ENCODE measurements around the gene TRIP10.

TRIP10 gene

DNA sequence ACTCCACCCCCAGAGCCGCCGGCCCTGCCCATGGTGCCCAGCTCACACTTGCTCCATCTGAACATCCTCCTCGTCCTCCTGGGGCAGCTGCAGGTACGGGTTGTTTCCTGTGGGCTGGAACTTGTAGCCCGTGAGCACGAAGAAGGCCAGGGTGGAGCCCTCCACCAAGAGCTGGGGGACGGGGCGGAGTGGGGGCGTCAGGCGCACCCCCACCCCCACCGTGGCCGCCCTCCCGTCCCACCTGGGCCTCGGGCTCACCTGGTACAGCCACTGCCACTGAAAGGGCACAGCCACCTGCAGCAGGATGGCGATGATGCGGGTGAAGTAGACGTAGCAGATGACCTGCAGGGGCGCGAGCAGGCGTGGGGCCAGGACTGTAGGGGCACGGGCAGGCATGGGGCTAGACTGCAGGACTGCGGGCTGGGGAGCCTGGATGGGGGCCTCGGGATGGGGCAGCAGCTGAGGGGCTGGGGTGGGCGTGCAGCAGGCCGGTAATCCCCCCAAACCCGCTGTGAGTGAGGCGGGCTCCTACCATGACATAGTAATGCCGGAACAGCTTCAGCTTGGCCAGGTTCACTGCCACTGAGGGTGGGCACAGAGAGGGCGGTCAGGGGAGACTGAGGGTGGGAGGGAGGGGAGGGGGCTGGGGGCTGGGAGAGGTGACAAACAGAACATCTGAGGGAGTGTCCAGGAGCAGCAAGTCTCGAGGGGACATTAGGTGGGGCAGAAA lies 8.4 kb upstream of the TRIP10 start:
- no peak for DNase-seq (ENCODE audit: low read depth)
- in situ Hi-C loops (cut with HindIII; ENCODE audit: low sequenced_read_pairs), result no loop called here
- TF ChIP-seq, protein P1, sequence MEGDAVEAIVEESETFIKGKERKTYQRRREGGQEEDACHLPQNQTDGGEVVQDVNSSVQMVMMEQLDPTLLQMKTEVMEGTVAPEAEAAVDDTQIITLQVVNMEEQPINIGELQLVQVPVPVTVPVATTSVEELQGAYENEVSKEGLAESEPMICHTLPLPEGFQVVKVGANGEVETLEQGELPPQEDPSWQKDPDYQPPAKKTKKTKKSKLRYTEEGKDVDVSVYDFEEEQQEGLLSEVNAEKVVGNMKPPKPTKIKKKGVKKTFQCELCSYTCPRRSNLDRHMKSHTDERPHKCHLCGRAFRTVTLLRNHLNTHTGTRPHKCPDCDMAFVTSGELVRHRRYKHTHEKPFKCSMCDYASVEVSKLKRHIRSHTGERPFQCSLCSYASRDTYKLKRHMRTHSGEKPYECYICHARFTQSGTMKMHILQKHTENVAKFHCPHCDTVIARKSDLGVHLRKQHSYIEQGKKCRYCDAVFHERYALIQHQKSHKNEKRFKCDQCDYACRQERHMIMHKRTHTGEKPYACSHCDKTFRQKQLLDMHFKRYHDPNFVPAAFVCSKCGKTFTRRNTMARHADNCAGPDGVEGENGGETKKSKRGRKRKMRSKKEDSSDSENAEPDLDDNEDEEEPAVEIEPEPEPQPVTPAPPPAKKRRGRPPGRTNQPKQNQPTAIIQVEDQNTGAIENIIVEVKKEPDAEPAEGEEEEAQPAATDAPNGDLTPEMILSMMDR (IDR thresholded peaks at IDR 0.05; ENCODE audit: low read depth, low read length, missing control alignments), result no peak
- H3K4me3 ChIP-seq (ENCODE audit: low read depth, low read length), result no peak overlapping the region

DNA sequence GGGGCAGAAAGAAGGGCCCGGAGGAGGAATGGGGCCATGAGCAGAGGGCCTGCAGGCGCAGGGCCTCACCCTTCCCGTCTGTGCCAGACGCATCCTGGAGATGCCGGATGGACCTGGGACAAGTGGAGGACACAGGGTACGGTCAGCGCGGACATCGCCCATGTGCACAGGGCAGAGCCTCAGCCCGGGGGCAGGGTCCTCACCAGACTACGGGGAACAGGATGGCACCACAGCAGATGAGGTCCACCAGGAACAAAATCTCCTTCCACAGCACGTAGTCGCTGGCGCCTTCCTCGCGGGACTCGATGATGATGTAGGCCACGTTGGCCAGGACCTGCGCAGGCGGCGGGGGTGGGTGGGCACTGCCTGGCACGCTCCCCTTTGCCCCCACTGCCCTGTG lies 7.7 kb upstream of the TRIP10 start:
- DNase-seq (ENCODE audit: low read depth), result no peak
- TF ChIP-seq, protein P1 (IDR thresholded peaks at IDR 0.05; ENCODE audit: low read depth, low read length, missing control alignments), result no peak
- in situ Hi-C loops (cut with HindIII; ENCODE audit: low sequenced_read_pairs), result no loop called here
- no peak overlapping the region for H3K4me3 ChIP-seq (ENCODE audit: low read depth, low read length)

DNA sequence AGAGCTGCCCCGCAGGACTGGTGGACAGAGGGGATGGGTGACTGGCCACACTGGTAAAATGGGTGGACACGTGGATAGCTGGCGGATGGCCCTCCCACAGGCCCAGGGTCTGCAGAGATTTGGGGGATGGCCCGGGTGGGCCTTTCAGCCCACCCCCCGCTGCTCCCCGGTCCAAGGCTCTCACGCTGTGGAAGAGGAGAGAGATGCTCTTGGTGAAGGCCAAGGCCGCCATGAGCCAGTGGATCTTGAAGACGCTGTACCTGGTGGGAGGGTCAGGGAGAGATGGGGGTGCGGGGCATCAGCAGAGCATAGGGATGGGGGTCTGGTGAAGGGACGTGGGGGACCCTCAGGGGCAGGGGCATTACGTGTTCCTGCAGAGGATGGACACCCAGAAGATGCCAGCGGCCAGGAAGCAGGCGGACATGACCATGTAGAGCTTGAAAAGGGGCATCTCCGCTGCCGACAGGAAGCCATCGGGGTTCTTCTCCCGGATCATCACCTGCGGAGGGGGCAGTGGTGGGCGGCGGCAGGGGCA lies 6.6 kb upstream of the TRIP10 start:
- in situ Hi-C loops (cut with HindIII; ENCODE audit: low sequenced_read_pairs), result no loop called here
- no peak for DNase-seq (ENCODE audit: low read depth)
- H3K4me3 ChIP-seq (ENCODE audit: low read depth, low read length), result no peak overlapping the region
- TF ChIP-seq, protein P1 (IDR thresholded peaks at IDR 0.05; ENCODE audit: low read depth, low read length, missing control alignments), result no peak

DNA sequence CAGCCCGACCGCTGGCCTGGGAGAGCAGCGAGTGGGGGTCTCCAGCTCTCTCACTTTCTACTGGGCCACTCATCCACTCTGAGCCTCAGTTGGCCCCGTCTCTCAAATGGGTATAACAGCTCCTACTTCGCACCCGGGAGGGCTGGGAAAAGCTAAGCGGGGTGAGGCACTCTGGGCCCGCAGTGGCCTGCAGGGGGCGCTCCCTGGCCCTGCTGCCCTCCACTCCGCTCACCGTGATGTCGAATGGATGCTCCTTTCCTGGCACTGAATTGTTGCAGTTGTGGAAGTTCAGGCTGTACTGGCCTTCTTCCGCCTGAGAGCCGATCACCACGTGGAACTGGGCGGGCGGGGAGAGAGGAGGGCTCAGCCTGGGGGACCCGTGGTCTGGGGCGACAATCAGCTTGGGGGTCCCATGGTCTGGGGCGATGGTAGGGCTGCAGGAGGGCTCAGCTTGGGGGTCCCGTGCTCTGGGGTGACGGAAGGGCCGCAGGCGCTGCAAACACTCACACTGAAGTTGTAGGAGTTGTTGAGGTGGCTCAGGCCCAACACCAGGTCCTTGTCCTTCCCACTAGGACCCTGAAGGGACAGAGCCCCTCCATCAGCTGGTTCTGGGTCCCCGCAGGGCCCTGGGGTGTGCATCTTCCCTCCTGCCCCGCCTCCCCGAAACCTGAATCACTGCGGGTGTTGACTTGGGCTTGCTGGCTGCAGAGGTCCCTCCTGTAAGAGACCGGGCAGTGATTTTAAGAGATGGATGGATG lies 6.0 kb upstream of the TRIP10 start:
- no peak overlapping the region for H3K4me3 ChIP-seq (ENCODE audit: low read depth, low read length)
- TF ChIP-seq, protein P1 (IDR thresholded peaks at IDR 0.05; ENCODE audit: low read depth, low read length, missing control alignments), result peak; percentile 16
- in situ Hi-C loops (cut with HindIII; ENCODE audit: low sequenced_read_pairs), result no loop called here
- DNase-seq (ENCODE audit: low read depth), result no peak

DNA sequence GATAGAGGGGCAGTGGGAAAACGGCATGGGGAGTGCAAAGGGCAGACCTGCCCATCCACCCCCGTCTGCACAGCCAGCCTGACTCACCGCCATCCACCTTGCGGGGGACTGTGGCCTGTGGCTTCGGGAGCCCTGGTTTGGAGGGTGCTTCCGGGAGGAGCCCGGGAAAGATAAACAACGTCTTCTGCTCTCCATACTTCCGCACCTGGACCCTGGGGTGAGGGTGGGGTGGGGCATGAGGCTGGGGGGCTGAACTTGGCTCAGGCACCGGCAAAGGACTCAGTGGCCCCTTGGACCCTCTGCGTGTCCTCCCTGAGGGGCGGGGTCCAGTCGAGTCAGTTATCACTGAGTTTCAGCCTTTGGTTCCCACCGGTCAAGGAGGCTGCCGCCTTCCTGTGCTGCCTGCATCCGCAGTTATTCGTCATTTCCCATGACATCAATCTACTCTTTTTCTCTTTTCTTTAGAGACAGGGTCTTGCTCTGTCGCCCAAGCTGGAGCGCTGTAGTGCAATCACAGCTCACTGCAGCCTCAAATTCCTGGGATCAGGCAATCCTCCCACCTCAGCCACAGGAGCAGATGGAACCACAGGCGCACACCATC lies 5.3 kb upstream of the TRIP10 start:
- no peak for DNase-seq (ENCODE audit: low read depth)
- H3K4me3 ChIP-seq (ENCODE audit: low read depth, low read length), result no peak overlapping the region
- TF ChIP-seq, protein P1 (IDR thresholded peaks at IDR 0.05; ENCODE audit: low read depth, low read length, missing control alignments), result no peak
- in situ Hi-C loops (cut with HindIII; ENCODE audit: low sequenced_read_pairs), result no loop called here

DNA sequence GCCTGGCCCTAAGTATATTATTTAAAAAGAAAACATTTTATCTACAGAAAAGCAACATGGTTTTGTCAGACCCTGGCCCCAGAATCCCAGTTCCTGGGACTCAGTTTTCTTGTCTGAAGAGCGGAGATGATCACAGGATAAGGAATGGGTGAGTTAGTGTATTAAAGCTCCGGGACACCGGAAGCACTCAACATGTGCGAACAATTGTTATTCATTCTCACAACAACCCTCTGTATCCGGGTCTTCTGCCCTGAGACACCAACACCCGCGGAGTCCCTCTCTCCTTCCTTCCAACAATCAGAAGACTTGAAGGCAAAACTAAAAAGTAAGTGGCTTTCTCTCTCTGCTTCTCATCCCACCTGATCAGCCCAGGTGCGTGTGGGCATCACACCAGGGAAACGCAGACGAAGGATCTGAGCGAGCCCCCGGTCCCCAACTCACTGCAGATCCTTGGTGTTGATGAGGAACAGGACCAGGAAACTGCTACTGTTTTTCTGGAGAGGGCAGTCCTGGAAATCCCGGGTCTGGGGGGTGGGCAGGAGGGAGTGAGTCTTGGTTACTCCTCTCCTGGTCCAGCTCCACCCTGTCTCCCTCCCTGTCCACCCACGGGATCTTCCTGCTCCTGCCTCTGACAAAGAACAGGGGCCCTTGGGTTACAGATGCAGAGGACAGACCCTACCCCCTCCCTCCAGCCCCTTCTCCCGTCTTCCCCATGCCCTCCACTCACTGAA lies 4.1 kb upstream of the TRIP10 start:
- H3K4me3 ChIP-seq (ENCODE audit: low read depth, low read length), result no peak overlapping the region
- TF ChIP-seq, protein P1 (IDR thresholded peaks at IDR 0.05; ENCODE audit: low read depth, low read length, missing control alignments), result no peak
- in situ Hi-C loops (cut with HindIII; ENCODE audit: low sequenced_read_pairs), result no loop called here
- no peak for DNase-seq (ENCODE audit: low read depth)

All from astrocyte of the cerebellum (primary cell).